NB4 (cell line): Measurements from ENCODE around the gene DUOX1.

Experiments
- DNase-seq: peaks from one replicate; pipeline ENCODE4 v3.0.0; 2010; ENCODE audit warnings: low read depth
- H3K4me3 ChIP-seq: one replicate; pipeline ENCODE4 v1.5.1; 2011; ENCODE audit warnings: mild to moderate bottlenecking, low read depth, low read length, moderate library complexity
- CTCF ChIP-seq: IDR thresholded peaks from one replicate; pipeline ENCODE4 v1.5.1; 2012; ENCODE audit warnings: low read depth, low read length
- MAX ChIP-seq: IDR thresholded peaks from 2 replicates; pipeline ENCODE4 v1.6.1; 2011; ENCODE audit warnings: low read depth, low read length
- MYC ChIP-seq: IDR thresholded peaks from 2 replicates; pipeline ENCODE4 v1.6.1; 2011; ENCODE audit warnings: low read depth, low read length
- POLR2A ChIP-seq: IDR thresholded peaks from 2 replicates; pipeline ENCODE4 v1.6.1; 2011; ENCODE audit warnings: mild to moderate bottlenecking; ENCODE audit not compliant: insufficient read length; ENCODE audit errors: extremely low read depth

Gene DUOX1

GRCh38 chr15:45110256-45110820 is 19.5 kb upstream of the DUOX1 start:
- DNase-seq: no peak
- TF ChIP-seq POLR2A (no peak), CTCF (peak; percentile 18), MYC (no peak), MAX (no peak)
- H3K4me3 ChIP-seq: no peak overlapping the region

GRCh38 chr15:45111390-45112142 is 18.2 kb upstream of the DUOX1 start:
- no peak overlapping the region for H3K4me3 ChIP-seq
- TF ChIP-seq MAX (no peak), MYC (no peak), CTCF (no peak), POLR2A (no peak)
- no peak for DNase-seq

- H3K4me3 ChIP-seq: no peak overlapping the region
- TF ChIP-seq POLR2A (no peak), MAX (no peak), CTCF (no peak), MYC (no peak)
- DNase-seq: no peak
Measured at GRCh38 chr15:45112143-45112590, 17.6 kb upstream of the DUOX1 start.

- no peak for TF ChIP-seq MAX
- no peak for TF ChIP-seq MYC
- no peak for TF ChIP-seq CTCF
- TF ChIP-seq POLR2A: no peak
- DNase-seq: no peak
- no peak overlapping the region for H3K4me3 ChIP-seq
Measured at GRCh38 chr15:45112591-45113379, 17.0 kb upstream of the DUOX1 start.

GRCh38 chr15:45113380-45113990 is 16.3 kb upstream of the DUOX1 start:
- TF ChIP-seq CTCF: no peak
- TF ChIP-seq POLR2A: no peak
- no peak for TF ChIP-seq MAX
- TF ChIP-seq MYC: no peak
- no peak for DNase-seq
- H3K4me3 ChIP-seq: no peak overlapping the region
